Activated T-cell treated with anti-CD3 and anti-CD28 coated beads, Interleukin-2, amount 50 U/mL, for 24 hours (primary cell): ENCODE measurements around the gene HDAC1.
A peak's percentile ranks its signal among the peaks of the same experiment; 100 is the strongest.

Source experiments
- DNase-seq: peaks from one replicate; pipeline ENCODE4 v3.0.0-alpha.2; 2020
- H3K27ac Mint-ChIP-seq: 2 replicates; pipeline ENCODE4 v1.8.0; 2020; ENCODE audit warnings: mild to moderate bottlenecking, mixed read lengths
- H3K27me3 Mint-ChIP-seq: 2 replicates; pipeline ENCODE4 v1.8.0; 2020; ENCODE audit warnings: mixed read lengths
- H3K36me3 Mint-ChIP-seq: 2 replicates; pipeline ENCODE4 v1.8.0; 2020; ENCODE audit warnings: low read depth, mixed read lengths
- H3K4me1 Mint-ChIP-seq: 2 replicates; pipeline ENCODE4 v1.8.0; 2020; ENCODE audit warnings: low read depth, mixed read lengths
- H3K4me3 Mint-ChIP-seq: 2 replicates; pipeline ENCODE4 v1.8.0; 2020; ENCODE audit warnings: mild to moderate bottlenecking, moderate library complexity, mixed read lengths
- H3K9me3 Mint-ChIP-seq: 2 replicates; pipeline ENCODE4 v1.8.0; 2020; ENCODE audit warnings: mixed read lengths

The HDAC1 gene

GRCh38 chr1:32331549-32331948, 39.7 kb downstream of the HDAC1 start:
- peaks cover 82% of the 10 kb centered on the region for H3K36me3 Mint-ChIP-seq
- H3K27me3 Mint-ChIP-seq = no peaks in the 10 kb centered on the region
- no peaks in the 10 kb centered on the region for H3K9me3 Mint-ChIP-seq
- H3K27ac Mint-ChIP-seq = peak overlapping the region; percentile 66
- H3K4me3 Mint-ChIP-seq = no peak overlapping the region
- peaks cover 23% of the 10 kb centered on the region for H3K4me1 Mint-ChIP-seq
- DNase-seq = no peak

DNA sequence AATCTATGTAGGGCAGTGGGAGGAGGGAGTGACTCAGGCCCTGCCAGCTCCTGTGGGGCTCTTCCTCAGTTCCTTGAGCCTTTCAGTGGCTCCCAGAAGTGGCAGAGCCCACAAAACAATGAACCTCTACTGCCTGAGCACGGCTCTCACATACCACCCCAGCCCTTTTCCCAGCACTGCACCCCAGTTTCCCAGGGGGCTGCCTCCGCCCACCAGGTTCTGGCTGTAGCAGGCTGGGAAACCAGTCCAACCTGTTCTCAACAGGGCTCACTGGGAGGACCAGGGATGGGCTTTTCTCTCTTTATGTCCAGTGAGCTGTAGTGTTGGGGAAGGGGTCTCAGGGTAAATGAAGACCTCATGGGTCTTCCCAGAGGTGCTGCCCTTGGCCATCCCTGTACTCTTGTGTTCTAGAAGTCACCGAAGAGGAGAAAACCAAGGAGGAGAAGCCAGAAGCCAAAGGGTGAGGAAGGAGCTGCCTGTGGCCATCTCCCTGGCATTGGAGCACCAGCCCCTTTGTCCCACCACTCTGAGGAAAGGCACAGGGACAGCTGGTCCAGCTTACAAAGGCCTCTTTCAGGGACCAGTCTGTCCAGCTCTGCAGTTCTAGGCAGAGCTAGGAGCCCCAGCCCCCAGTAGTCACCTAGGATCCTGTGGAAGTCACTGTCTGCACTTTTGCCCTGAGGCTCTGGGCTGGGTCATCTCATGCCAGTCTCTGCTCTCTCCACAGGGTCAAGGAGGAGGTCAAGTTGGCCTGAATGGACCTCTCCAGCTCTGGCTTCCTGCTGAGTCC, 40.6 kb downstream of the HDAC1 start:
- Mint-ChIP-seq H3K4me3 (no peak overlapping the region), H3K9me3 (no peaks in the 10 kb centered on the region), H3K4me1 (peaks cover 32% of the 10 kb centered on the region), H3K27ac (peak overlapping the region; percentile 66), H3K36me3 (peaks cover 73% of the 10 kb centered on the region), H3K27me3 (no peaks in the 10 kb centered on the region)
- DNase-seq = no peak

GRCh38 chr1:32333251-32333963, 41.5 kb downstream of the HDAC1 start:
- Mint-ChIP-seq H3K36me3 (peaks cover 64% of the 10 kb centered on the region), H3K4me3 (no peak overlapping the region), H3K27ac (peak overlapping the region; percentile 54), H3K4me1 (peaks cover 39% of the 10 kb centered on the region), H3K27me3 (no peaks in the 10 kb centered on the region), H3K9me3 (no peaks in the 10 kb centered on the region)
- DNase-seq = no peak

- Mint-ChIP-seq H3K36me3 (peaks cover 54% of the 10 kb centered on the region), H3K9me3 (no peaks in the 10 kb centered on the region), H3K4me1 (peaks cover 49% of the 10 kb centered on the region), H3K27me3 (no peaks in the 10 kb centered on the region), H3K27ac (peak overlapping the region; percentile 89), H3K4me3 (peak overlapping the region; percentile 83)
- no peak for DNase-seq
These were observed 42.5 kb downstream of the HDAC1 start for GRCh38 chr1:32334274-32334861.

GRCh38 chr1:32334864-32335534, 43.1 kb downstream of the HDAC1 start:
- peaks cover 50% of the 10 kb centered on the region for H3K4me1 Mint-ChIP-seq
- no peaks in the 10 kb centered on the region for H3K9me3 Mint-ChIP-seq
- DNase-seq = peak; percentile 77
- H3K27ac Mint-ChIP-seq = peak overlapping the region; percentile 89
- peak overlapping the region; percentile 83 for H3K4me3 Mint-ChIP-seq
- H3K27me3 Mint-ChIP-seq = no peaks in the 10 kb centered on the region
- H3K36me3 Mint-ChIP-seq = peaks cover 48% of the 10 kb centered on the region

- no peaks in the 10 kb centered on the region for H3K9me3 Mint-ChIP-seq
- no peak overlapping the region for H3K27ac Mint-ChIP-seq
- peaks cover 50% of the 10 kb centered on the region for H3K4me1 Mint-ChIP-seq
- peak overlapping the region; percentile 83 for H3K4me3 Mint-ChIP-seq
- no peak for DNase-seq
- H3K36me3 Mint-ChIP-seq = peaks cover 43% of the 10 kb centered on the region
- no peaks in the 10 kb centered on the region for H3K27me3 Mint-ChIP-seq
These were observed 43.6 kb downstream of the HDAC1 start for GRCh38 chr1:32335535-32335789.

GRCh38 chr1:32335790-32336590, 44.1 kb downstream of the HDAC1 start, which contains the start of gene MARCKSL1:
MARCKSL1 (minus strand) TSS chr1:32336233; CDS start chr1:32336033, 200 bp downstream.
- peaks cover 50% of the 10 kb centered on the region for H3K4me1 Mint-ChIP-seq
- peak within 1 kb of the TSS; percentile 83 for H3K4me3 Mint-ChIP-seq
- no peaks in the 10 kb centered on the region for H3K9me3 Mint-ChIP-seq
- no peaks in the 10 kb centered on the region for H3K27me3 Mint-ChIP-seq
- H3K36me3 Mint-ChIP-seq = peaks cover 38% of the 10 kb centered on the region
- H3K27ac Mint-ChIP-seq = peak within 1 kb of the TSS; percentile 89
- peak; percentile 90 for DNase-seq

- H3K36me3 Mint-ChIP-seq = peaks cover 32% of the 10 kb centered on the region
- no peaks in the 10 kb centered on the region for H3K9me3 Mint-ChIP-seq
- no peak for DNase-seq
- peaks cover 50% of the 10 kb centered on the region for H3K4me1 Mint-ChIP-seq
- H3K27ac Mint-ChIP-seq = peak overlapping the region; percentile 34
- no peaks in the 10 kb centered on the region for H3K27me3 Mint-ChIP-seq
- peak overlapping the region; percentile 45 for H3K4me3 Mint-ChIP-seq
These were observed 44.7 kb downstream of the HDAC1 start for GRCh38 chr1:32336591-32336932.

DNA sequence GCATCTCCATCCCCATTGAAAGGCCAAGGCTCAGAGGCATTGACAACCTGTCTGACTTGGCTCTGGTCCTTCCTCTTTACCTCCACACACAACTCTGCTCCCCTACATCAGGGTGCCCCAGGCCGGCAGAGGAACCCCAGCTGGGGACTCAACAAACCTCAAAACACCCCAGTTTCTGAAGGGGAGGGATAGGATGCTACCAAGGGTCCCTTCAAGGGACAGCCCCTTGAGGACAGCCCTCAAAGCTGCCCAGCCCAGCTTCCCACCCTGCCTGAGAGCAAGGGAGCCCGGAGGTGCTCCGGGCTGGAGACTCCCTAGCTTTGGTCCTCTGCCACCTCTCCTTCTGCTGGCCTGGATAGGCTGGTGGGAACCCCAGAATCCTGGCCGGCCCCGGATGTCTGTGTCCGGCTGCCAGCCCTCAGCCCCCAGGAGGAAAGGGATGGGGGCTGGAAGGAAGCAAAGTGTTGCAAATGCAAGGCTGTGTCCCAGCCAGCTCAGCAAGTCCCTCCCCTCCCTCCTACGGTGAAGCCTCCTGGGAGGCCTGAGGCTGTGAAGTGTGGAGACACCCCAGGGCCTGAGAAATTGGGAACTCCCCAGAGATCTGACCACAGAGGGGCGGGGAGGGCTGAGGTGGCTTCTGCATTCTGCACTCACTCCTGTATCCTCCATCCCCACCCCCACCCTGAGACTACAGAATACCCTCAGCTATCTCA, 45.2 kb downstream of the HDAC1 start:
- H3K27me3 Mint-ChIP-seq = no peaks in the 10 kb centered on the region
- no peaks in the 10 kb centered on the region for H3K9me3 Mint-ChIP-seq
- peaks cover 27% of the 10 kb centered on the region for H3K36me3 Mint-ChIP-seq
- peak; percentile 65 for DNase-seq
- peak overlapping the region; percentile 45 for H3K4me3 Mint-ChIP-seq
- peaks cover 50% of the 10 kb centered on the region for H3K4me1 Mint-ChIP-seq
- H3K27ac Mint-ChIP-seq = peak overlapping the region; percentile 34

DNA sequence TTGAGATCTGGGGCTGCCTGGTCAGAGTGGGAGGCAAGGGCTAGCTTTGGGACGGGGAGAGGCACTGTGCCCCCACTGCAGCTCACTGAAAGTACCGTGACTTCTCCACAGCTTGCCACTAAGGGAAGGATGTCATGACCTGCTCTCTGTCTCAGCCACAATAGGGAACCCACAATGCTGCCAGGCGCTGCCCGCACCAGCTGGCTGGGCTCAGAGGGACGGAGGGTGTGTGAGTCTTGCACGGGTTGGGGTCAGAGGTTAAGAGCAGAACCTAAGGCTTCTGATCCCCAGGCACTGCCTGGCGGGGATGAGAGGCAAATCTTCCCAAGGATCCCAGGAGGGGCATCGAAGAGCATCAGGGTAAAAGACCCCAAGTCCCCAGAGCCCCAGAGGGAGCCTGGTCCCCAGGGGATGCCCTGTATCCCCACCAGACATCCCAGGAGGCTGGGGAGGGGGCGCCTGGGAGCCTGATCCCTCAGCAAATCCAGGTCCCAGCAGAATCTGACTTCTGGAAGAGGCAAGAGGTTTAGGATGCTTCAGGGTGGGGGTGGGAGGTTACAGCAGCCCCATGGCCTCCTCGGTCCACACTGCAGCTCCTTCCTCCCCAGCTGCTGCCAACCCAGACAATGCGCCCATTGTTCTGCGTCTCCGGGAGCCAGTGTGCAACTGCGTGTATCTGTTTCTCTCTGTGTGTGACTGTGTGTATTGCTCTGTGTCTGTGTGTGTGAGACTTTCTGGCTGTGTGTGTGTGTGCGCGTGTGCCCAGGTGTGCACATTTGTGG, 46.2 kb downstream of the HDAC1 start:
- Mint-ChIP-seq H3K4me3 (no peak overlapping the region), H3K36me3 (peaks cover 18% of the 10 kb centered on the region), H3K27ac (no peak overlapping the region), H3K9me3 (no peaks in the 10 kb centered on the region), H3K4me1 (peaks cover 55% of the 10 kb centered on the region), H3K27me3 (no peaks in the 10 kb centered on the region)
- no peak for DNase-seq

- Mint-ChIP-seq H3K4me3 (no peak overlapping the region), H3K4me1 (peaks cover 51% of the 10 kb centered on the region), H3K36me3 (peaks cover 12% of the 10 kb centered on the region), H3K27me3 (no peaks in the 10 kb centered on the region), H3K9me3 (no peaks in the 10 kb centered on the region), H3K27ac (no peak overlapping the region)
- DNase-seq = no peak
These were observed 46.8 kb downstream of the HDAC1 start for GRCh38 chr1:32338637-32339145.

- peak; percentile 52 for DNase-seq
These were observed 47.6 kb downstream of the HDAC1 start for GRCh38 chr1:32339363-32339978.

More at GRCh38 chr1:32339363-32339978, 47.6 kb downstream of the HDAC1 start:
- H3K4me1 Mint-ChIP-seq = peaks cover 43% of the 10 kb centered on the region
- H3K27me3 Mint-ChIP-seq = no peaks in the 10 kb centered on the region
- H3K4me3 Mint-ChIP-seq = no peak overlapping the region
- H3K9me3 Mint-ChIP-seq = no peaks in the 10 kb centered on the region
- H3K27ac Mint-ChIP-seq = peak overlapping the region; percentile 28
- peaks cover 4% of the 10 kb centered on the region for H3K36me3 Mint-ChIP-seq
